Measurements from ENCODE around the gene KRT15. TPM values are rescaled to one million over a fixed set of nuclear protein-coding genes. Genes with fewer than 3 reads are reported as not detected.
"Not testable (repeated sequence)": the region's sequence is repeated elsewhere in the genome, so short reads cannot be mapped to it uniquely, and the experiment has no call there.

Gene KRT15
- total RNA-seq, 1 donor from 2014 or later: 0.99 TPM

GRCh38 chr17:41544491-41544892, 25.8 kb upstream of the KRT15 start:
- DNase-seq (ENCODE audit: low read depth): peak; percentile 85

GRCh38 chr17:41542786-41543185, 24.1 kb upstream of the KRT15 start:
- not testable (repeated sequence) for DNase-seq (ENCODE audit: low read depth)

- DNase-seq (ENCODE audit: low read depth): no peak
Observed at GRCh38 chr17:41542357-41542756, 23.7 kb upstream of the KRT15 start.

- DNase-seq (ENCODE audit: low read depth): peak; percentile 54
Observed at GRCh38 chr17:41540921-41541625, 22.4 kb upstream of the KRT15 start.

- DNase-seq (ENCODE audit: low read depth): no peak
Observed at GRCh38 chr17:41539979-41540701, 21.4 kb upstream of the KRT15 start.

DNA sequence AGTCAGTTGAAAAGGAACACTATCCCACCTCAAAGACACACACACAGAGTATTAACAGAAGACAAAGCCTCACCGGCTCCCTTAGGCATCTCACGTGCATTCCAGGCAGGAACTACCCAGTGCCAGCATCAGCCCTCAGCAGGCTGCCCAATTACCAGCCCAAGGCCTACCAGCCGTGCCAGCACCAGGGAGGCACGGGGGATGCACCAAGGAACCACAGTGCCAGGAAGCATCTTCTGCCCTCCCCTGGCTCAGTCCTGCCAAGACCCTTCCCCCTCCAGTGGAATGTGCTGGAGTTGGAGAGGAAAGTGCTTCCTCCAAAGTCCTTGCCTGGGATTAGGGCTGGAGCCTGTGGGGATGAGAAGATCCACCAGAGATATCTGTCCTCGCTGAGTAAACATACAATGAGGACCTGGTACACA, 20.4 kb upstream of the KRT15 start:
- DNase-seq (ENCODE audit: low read depth): peak; percentile 32

- peak; percentile 74 for DNase-seq (ENCODE audit: low read depth)
Observed at GRCh38 chr17:41538565-41538991, 19.9 kb upstream of the KRT15 start.

DNA sequence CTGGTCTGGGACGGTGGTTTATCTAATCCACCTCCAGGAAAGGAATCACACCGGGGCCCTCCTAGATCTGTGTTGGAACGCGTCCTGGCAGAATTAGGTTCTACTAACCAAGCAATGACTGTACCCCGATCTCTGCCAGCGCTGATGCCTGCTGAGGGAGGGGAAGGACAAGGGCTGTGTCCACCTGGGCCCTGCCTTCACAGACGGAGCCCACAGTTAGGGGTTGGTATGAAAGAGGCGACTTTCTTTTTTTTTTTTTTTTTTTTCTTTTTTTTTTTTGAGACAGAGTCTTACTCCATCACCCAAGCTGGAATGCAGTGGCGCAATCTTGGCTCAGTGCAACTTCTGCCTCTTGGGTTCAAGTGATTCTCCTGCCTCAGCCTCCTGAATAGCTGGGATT, 19.3 kb upstream of the KRT15 start:
- peak; percentile 41 for DNase-seq (ENCODE audit: low read depth)

DNA sequence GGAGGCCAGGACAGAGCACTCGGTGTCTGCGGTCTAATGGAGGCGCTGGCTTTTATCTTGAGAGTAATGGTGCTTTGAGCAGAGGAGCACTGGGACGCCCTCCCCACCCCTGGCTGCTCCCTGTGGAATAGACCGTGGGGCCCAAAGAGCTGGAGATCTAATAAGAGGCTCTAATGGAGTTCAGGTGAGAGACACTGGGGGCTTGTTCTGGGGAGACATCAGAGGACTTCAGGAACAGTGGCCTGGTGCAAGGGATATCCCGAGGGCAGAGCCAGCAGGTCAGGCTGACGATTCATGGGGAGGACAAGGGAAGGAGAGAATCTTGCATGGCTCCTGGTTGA, 18.9 kb upstream of the KRT15 start:
- DNase-seq (ENCODE audit: low read depth): no peak

- no peak for DNase-seq (ENCODE audit: low read depth)
Observed at GRCh38 chr17:41536741-41537613, 18.3 kb upstream of the KRT15 start.

- DNase-seq (ENCODE audit: low read depth): no peak
Observed at GRCh38 chr17:41535764-41536481, 17.2 kb upstream of the KRT15 start.

GRCh38 chr17:41534899-41535546, 16.3 kb upstream of the KRT15 start:
- DNase-seq (ENCODE audit: low read depth): no peak

DNA sequence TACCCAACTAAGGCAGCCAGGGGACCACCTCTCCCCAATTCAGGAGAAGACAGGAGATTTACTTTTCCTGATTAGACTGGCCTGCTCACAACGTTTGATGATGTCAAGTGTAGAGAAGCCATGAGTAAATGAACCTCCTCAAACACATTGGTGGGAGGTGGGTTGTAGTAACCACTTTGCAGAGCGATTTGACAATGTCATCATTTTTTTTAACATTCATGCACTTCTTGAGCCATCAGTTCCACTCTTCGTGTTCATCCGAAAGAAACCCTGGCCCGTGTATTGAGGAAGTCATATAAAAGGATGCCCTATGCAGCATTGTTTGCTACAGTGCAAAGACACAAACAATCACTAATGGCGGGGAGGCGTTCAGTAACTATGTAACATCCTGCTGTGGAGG, 14.9 kb upstream of the KRT15 start:
- DNase-seq (ENCODE audit: low read depth): no peak

GRCh38 chr17:41532947-41533570, 14.4 kb upstream of the KRT15 start:
- no peak for DNase-seq (ENCODE audit: low read depth)

DNA sequence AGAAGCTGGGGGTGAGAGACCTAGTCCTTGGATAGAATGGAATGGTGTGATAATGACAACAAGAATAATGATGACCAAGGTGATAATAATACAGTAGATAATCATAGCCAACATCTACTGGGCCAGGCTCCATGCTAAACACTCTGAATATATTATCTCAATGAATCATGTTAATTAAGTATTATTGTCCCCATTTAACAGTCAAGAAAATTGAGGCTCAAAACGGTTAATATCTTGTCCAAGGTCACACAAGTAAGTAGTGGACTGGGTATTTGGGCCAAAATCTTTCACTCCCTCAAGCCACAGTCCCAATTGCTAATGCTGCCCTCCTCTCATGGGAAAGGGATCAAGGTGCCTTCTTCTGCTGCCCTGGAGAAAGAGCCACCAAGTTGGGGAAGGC, 13.3 kb upstream of the KRT15 start:
- no peak for DNase-seq (ENCODE audit: low read depth)

GRCh38 chr17:41530062-41531048, 11.7 kb upstream of the KRT15 start:
- DNase-seq (ENCODE audit: low read depth): peak; percentile 96

DNA sequence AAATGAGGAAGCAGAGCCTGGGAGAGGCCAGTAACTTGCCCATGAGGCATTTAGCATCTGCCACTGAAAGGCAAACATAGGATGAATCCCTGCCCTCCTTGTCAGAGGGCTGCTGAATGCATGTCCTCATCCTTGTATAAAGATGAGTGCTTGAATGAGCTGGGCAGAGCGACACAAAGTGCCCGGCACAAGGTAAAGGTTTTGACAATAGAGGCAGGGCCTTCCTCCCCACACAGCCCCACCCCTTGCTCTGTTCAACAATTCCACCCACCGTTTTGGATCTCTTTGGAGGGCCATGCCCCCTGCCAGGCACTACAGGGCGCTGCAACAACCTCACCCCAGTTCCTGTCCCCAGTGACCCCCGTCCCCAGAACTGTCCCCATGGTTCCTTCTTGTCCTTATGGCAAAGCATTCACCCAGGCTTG, 10.8 kb upstream of the KRT15 start:
- DNase-seq (ENCODE audit: low read depth): no peak

- no peak for DNase-seq (ENCODE audit: low read depth)
Observed at GRCh38 chr17:41528959-41529353, 10.3 kb upstream of the KRT15 start.
